HG02798 (cell line): ENCODE data around the gene STUB1.

Experiments used
- ATAC-seq: cut with Tn5 transposase; IDR thresholded peaks from one replicate; pipeline ENCODE4 v1.9.1; 2021; ENCODE audit warnings: mild to moderate bottlenecking; ENCODE audit not compliant: unreplicated experiment, poor library complexity

Gene STUB1

DNA sequence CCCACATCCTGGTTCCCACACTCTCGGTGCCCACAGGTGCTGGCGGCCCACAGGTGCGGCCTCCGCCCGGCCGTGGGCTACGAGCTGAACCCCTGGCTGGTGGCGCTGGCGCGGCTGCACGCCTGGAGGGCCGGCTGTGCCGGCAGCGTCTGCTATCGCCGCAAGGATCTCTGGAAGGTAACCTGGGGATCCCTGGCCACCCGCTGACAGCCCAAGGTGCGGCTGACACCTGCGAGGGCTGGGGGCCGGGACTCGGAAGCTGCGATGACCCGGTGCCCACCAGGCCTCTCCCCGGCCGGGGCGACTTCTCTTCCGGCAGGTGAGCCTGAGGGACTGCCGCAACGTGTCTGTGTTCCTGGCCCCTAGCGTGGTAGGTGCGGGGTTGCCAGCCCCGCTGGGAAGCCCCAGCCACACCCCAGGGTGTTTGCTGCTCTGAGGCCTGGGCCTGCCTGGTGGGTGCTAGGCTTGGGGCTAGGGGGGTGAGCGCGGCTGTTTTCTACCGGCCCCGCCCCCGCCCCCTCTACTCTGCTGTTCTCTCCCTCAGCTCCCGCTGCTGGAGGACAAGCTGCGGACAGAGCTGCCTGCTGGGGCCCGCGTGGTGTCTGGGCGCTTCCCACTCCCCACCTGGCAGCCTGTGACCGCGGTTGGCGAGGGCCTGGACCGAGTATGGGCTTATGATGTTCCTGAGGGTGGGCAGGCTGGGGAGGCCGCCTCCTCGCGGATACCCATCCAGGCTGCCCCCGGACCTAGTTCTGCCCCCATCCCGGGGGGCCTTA lies 41.7 kb downstream of the STUB1 start:
- ATAC-seq = no peak

DNA sequence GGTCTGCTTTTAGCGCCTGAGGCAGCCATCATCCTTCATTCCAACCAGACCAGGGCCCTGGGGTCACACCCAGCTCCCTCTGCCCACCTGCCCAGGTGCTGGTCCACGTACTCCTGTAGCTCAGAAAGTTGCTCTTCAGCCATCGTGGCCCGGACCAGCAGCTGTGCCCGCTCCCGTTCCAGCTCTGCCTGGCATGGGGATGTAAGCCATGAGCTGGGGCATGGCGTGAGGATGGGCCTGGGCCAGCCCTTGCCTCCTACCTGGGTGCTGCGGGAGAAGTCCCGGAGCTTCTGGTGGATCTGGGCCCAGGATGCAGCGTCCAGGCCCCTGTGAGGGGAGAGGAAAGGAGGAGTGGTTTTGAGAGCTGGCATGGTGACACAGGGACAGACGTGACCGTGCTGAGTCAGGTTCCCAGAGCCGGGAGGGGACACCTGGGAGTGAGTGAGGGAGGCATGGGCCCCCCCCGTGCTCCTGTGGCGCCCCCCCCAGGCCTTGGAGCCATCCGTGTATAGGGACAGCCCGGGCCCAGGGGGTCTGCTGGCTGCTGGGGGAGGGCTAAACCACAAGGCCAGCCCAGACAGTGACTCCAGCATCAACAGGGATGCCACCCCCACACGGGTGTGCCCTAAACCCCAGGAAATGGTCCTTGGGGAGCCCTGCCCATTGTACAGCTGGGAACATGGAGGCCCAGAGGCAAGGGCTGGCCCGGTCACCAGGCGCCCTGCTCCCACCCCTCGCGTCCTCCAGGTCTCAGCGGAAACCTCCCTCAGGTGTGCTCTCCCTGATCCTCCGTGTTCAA lies 42.8 kb downstream of the STUB1 start:
- ATAC-seq = no peak

DNA sequence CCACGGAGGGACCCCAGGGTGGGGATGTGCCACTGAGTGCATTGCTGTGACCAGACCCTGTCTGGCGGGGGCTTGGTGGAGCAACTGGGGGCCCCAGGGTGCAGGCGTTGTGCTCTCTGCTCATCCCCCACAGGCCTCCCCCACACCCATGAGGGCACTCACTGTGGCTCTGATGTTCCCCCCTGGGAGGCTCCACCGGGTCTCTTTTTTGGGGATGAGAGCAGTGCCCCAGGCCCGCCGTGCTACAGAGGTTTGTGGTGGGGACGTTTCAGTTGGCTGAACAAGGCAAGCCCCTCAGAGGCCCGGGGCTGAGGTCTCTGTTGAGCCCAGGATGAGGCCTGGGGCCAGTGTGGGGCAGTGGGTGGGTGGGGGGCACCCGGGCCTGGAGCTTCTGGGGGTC lies 43.5 kb downstream of the STUB1 start:
- ATAC-seq = no peak

DNA sequence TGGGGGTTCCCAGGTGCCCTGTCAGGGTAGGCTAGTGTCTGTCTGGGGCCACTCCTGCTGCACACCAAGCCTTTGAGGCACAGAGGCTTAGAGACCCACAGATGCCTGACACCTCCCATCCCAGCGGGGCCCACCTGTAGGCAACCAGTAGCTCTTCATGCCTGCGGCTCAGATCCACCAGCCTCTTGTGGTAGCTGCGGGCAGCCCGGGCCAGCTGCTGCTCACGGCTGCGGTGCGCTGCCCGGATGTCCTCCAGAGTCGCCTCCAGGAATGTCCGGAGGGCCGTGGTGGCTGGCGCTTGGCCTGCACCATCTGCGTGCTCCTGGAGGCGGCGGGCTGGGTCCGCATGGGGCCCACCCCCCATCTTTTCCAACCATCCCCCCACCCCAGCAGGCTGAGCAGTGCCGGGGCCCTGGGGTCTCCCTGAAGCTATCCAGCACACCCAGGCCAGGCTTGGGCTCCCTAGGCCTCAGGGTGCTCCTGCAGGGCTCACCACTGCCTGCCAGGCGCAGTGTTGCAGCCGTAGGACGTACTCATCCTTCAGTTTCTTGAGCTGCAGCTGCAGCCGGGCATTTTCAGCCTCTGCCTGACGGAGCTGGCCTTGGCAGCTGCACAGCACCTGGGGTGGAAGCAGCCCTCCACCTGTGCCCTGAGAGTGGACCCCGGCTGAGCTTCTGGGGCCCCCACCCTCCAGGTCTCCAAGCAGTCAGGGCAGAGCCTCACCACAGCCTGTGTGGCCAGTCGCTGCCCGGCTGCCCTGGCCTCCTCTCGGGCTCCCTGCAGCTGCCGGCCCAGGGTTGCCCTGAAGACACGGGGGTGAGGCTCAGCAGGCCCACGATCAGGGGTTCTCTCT lies 44.2 kb downstream of the STUB1 start:
- no peak for ATAC-seq

DNA sequence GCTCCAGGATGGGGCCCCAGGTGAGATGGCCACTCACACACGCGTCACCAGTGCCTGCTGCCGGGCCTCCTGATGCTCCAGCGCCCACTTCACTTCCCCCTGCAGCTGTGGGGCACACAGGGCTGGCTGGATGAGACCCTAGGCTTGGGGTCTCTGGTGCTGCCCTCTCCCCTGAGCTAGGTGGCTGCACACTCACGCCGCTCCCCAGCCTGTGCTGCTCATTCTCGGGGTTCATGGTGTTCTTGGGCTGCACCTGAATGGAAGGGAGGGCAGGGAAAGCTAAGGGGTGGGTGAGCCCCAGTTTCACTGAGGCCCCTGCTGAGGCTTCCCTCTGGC lies 44.8 kb downstream of the STUB1 start:
- ATAC-seq = no peak

DNA sequence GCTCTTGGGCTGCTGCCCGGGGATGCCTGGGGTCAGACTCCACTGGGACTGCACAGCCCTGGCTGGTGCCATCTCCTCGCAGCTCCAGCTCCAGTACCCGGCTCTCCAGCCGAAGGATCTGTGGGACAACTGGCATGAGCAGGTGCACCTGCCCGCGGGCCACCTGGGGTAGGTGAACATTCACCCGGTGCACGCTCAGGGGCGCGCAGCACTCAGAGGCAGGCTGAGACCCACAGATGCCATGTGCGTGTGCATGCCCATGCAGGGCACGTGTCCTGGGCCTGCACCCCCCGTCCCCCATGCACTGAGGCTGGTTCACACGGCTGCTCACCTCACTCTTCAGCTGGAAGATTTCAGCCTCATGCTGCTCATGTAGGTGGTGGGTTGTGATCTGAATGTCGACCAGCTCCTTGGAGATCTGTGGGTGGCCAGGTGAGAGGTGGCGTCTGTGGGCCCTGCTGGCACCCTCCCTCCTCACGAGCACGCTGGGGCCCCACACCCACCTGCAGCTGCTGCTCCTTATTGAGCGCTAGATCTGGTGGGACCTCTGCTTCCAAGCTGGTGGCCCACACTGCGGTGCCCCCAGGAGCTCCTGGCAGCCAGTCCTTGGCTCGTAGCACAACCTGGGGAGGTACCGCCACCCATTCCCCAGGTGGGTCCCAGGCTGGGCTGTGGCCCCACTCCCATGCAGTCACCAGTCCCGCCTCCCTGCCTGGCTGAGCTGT lies 45.4 kb downstream of the STUB1 start:
- no peak for ATAC-seq

DNA sequence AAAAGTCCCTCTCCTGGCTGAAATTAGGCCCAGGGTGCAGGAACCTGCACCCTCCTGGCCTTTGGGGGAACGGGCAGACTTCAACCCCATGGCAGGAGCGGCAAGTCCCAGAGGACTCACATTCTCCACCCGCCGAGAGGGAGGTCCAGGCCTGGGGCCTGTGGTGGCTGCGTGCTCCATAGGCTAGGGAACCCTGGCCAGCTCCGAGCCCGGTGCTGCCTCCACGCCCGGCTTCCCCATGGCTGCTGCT lies 45.9 kb downstream of the STUB1 start:
- ATAC-seq = no peak

DNA sequence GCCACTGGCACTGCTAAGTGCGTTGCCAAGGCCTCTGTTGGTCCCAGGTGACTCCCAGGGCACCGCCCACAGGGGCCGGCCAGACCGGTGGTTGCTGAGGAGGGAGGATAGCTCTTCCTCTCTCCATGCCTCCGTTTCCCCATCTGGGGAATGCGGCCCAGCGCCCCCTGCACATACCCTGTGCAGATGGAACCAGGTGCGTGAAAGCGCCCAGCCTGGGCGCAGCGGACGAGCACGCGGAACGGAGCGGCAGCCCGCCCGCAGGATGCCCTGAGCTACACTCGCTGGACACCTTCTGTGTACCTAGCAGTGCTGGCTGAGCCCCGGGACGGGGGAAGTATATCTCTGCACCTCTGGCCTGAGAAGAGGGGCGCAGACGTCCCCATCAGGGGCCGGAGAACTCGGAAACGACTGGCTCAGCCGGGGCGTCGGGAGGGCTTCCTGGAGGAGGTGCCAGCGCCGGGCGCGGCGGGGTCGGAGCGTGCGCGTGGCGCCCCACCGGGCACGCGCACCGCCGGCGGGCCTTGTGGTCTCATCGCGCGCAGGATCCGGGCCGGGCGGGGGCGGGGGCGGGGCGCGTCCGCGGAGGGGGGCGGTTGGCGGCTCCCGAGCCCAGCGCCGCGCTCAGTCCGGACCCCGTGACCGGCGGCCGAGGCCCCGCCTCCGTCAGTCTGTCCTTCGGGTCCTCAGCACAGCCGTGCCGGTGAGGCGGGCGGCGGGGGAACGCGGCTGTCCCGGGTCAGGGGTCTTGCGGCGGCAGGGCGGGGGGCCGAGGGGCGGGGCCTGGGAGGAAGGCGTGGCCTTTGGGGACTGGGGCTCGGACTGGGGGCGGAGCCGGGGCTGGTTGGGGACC lies 46.5 kb downstream of the STUB1 start, which contains the start of the genes CCDC78 and HAGHL:
CCDC78 (minus strand) TSS at position 6 of the 853 bp plus-strand sequence. CDS start 76 bp downstream, outside the sequence.
HAGHL (plus strand) TSS at position 669 of the 853 bp plus-strand sequence. CDS start 404 bp downstream, outside the sequence.
- ATAC-seq = peak; percentile 44

DNA sequence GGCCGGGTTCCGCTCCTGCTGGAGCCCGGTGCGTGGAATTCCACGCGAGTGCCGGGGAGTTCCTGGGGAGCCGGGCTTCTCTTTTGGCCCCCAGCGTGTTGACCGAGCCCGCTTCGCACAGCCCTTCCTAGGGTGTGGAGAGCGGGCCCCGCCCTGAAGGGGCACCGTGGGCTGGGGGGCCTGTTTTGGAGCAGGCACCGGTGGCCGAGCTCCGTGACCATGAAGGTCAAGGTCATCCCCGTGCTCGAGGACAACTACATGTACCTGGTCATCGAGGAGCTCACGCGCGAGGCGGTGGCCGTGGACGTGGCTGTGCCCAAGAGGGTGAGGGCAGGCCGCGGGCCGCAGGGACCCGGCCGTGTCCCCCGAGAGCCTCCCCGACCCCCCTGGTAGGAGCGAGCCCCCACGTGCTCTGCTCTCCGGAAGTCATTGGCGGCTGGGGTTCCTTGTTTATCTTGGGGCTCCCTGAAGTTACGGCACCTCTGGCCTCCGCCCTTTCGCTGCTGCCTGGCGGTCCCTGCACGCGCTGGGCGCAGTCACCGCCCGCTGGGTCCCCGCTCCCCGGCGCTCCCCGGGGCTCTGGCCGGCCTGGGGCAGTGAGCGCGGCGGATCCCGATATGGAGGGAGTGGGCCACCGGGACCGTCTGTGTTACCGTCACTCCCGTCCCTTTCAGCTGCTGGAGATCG lies 47.2 kb downstream of the STUB1 start:
- no peak for ATAC-seq

DNA sequence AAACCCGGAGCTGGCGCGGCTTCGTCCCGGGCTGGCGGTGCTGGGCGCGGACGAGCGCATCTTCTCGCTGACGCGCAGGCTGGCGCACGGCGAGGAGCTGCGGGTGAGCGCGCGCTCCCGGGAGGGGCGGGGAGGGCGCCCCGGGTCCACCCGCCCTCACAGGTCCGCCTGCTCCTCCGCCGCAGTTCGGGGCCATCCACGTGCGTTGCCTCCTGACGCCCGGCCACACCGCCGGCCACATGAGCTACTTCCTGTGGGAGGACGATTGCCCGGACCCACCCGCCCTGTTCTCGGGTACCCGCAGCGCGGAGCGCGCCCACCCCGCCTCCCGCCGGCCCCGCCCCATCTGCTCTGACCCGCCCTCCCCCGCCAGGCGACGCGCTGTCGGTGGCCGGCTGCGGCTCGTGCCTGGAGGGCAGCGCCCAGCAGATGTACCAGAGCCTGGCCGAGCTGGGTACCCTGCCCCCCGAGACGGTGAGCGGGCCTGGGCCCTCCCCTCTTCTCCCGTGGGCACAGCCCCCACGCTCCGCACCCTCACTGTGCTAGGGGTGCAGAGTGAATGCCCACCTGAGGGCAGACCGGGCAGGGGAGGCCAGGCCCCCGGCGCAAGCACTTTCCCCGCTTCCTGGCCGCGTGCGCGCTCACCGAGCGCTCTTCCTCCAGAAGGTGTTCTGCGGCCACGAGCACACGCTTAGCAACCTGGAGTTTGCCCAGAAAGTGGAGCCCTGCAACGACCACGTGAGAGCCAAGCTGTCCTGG lies 48.1 kb downstream of the STUB1 start:
- peak; percentile 32 for ATAC-seq

DNA sequence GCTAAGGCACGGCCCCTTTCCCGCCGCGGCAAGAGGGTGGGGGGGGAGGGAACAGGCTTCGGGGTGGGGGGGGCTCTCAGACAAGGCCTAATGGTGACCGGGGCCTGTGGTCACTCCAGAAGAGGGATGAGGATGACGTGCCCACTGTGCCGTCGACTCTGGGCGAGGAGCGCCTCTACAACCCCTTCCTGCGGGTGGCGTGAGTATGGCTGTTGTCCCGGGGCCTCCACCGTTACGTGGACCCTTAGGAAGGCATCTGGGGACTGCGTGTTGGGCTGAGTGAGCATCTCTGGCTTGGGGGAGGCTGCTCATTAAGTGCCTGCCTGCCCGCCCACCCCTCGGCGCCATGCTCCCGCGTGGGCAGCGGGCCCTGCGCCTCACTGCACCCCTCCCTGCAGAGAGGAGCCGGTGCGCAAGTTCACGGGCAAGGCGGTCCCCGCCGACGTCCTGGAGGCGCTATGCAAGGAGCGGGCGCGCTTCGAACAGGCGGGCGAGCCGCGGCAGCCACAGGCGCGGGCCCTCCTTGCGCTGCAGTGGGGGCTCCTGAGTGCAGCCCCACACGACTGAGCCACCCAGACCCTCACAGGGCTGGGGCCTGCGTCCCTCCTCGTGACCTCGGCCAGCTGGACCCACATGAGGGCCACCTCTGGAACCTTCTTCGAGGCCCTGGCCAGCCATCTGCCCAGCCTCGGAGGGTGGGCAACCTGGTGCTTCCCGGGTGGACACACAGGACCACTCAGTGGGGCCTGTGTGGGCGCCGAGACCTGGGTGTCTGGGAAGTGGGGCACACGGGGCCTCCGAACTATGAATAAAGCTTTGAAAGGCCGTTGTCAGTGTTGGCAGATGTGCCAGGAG lies 48.9 kb downstream of the STUB1 start:
- ATAC-seq = no peak

DNA sequence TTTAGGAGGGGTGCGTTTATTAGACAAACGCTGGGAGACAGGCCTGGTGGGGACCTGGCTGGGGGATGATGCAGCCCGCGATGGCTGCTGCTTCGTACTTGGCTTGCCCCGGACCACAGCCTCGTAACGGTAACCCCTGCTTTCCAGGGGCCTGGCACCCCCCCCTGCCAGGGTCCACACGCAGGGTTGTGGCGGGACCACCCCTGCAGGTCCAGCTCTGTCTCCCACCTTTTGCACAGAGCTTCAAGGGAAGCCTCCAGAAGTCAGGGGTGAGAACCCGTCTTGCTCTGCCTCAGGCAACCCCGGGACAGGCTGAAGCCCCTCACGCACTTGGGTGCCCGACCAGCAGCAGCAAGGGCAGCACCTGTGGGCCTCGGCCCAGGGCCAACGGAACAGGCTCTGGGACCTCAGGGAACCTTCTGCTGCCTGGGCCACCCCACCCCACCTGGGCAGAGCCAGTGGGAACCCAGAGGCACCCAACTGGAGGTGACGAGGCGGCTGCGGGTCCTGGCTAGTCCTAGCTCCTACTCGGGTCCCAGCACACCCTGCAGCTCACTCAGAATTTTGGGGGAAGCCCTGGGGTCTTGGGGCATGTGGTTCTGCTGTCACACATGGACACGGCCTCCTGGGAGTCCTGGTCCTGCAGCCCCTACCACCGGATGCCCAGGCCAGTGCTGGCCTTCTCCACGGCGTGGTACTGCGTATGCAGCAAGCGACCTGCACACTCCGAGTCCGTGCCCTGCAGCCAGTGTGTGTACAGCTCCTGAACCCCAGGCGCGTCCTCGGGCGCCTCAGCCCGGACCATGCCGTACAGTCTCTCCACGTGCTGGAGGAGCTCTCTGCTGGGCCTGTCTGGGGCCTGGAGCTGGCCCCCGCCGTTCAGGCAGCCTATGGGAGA lies 49.8 kb downstream of the STUB1 start:
- ATAC-seq = no peak

DNA sequence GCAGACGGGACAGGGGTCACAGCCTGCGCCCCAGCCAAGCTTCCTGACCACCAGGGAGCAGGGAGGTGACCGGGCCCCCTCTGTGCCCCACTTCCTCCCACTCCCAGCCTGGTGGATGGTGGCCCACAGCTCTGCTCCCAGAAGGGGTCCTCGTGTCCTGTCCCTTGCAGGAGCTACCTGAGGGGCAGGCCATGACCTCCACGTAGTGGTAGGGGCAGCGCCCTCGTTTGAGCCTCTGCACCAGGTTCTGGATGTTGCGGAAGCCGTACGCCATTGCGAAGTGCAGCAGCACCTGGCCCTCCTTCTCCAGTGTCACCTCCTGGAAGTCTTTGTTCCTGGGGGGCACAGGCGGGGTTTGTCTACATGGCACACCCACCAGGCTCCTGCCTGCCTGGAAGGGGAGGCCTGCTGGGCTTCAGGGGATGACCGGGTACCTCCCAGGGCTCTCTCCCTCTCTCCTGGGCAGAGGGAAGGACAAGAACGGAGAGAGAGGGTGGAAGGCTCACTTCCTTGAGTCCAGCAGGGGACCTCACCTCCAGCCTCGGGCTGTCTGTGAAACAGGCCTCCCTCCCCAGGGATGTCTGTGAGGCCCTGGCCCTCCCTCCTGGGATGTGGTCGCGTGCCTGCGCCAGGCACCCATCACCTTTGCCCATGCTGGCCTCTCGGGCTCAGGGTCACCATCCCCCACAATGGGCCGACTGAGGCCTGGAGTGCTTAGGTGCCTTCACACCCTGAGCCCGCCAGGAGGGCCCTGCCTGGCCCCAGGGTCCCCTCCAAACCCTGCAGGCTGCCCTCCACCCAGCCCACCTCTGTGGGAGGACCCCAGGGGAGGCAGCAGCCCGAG lies 50.7 kb downstream of the STUB1 start:
- ATAC-seq = no peak

DNA sequence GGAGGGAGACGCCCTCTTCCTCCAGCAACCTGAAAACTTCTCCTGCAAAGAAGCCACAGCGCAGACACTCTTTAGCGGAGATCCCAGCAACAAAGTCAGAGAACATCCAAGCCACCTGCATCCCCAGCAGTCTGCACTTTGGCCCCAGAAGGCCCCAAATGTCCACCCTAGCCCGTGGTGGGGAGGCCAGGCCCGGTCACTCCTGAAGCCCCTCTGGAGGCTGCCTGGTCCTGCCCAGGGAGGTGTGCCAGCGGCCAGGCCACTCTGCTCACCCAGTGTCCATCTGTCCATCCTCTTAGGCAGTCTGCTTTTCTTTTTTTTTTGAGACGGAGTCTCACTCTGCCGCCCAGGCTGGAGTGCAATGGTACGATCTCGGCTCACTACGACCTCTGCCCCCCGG lies 52.1 kb downstream of the STUB1 start:
- ATAC-seq = no peak
